Brain pericyte (primary cell): ENCODE data around the gene PRDM11.

Experiments
- DNase-seq: peaks from one replicate; pipeline ENCODE4 v3.0.0-alpha.2; 2012; ENCODE audit warnings: low read depth, low spot score

Gene PRDM11

DNA sequence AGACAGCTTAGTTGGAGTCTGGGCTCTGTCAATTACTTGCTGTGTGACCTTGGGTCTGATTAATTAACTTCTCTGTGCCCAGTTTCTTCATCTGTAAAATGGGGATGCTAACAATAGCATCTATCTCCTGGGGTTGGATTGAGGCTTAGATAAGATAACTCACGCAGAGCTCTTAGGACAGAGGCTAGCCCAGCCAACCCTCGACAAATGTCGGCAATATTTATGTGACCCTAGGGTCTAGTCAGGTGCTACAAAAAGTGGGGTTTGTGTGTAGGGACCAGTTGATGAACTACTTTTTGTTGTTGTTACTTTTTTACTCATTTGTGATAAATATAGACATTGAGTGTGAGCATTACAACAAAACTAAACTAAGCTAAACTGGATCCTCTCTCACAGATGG, 117.3 kb downstream of the PRDM11 start:
- DNase-seq = no peak

GRCh38 chr11:45264839-45265515, 118.5 kb downstream of the PRDM11 start:
- DNase-seq = peak; percentile 51

GRCh38 chr11:45265969-45266675, 119.7 kb downstream of the PRDM11 start:
- no peak for DNase-seq

GRCh38 chr11:45266676-45267020, 120.2 kb downstream of the PRDM11 start:
- DNase-seq = no peak

DNA sequence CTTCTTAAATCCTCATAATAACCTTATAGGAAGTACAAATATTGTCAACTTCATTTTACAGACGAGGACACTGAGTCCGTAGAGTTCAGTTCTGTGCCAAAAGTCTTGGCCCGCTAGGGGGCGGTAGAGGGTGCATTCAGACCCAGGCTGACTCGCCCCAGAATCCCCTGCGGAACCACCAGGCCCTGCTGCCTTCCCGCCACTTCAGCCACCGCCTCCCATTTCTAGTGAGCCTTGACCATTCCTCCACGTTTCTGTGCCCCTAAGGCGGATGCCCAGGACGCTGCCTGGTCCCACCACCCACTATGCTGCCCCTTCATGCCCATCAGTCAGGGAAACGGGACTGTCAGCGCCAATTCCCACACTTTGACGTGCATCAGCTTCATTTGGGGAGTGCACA, 120.6 kb downstream of the PRDM11 start:
- DNase-seq = no peak

- no peak for DNase-seq
These were observed 121.3 kb downstream of the PRDM11 start for GRCh38 chr11:45267652-45268299.

- DNase-seq = no peak
These were observed 123.2 kb downstream of the PRDM11 start for GRCh38 chr11:45269678-45270077.

DNA sequence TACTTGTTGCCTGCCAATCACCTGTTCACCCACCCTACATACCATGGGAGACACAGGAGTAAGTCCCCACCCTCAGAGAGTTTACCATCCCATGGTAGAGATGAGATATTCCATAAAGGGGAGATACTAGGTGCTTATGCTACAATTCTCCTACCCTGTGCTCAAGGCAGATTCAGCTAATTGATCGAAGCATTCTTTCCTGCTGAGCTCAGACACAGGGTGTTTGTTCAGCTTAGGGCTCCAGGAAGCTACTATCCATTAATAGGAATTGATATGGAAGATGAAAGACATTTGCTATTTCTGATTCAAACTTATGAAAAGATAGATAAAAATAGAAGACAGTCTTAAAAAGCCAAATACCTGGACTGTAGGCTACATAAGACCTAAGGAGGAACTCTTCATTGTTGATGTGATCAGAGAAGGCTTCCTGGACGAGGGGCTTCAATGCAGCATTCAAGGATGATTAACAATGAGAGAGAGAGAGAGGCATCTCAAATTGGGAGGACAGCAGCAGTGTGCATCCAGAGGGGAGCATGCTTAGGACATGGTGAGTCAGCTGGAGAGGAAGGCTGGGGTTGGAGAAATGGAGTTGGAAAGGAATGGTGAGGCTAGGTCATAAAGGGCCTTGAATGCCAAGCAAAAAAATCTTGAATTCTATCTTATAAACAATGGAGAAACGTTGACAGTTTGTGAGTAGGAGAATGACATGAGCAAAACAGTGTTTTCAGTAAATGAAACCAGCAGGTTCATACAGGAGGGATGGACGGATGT, 124.7 kb downstream of the PRDM11 start:
- no peak for DNase-seq

DNA sequence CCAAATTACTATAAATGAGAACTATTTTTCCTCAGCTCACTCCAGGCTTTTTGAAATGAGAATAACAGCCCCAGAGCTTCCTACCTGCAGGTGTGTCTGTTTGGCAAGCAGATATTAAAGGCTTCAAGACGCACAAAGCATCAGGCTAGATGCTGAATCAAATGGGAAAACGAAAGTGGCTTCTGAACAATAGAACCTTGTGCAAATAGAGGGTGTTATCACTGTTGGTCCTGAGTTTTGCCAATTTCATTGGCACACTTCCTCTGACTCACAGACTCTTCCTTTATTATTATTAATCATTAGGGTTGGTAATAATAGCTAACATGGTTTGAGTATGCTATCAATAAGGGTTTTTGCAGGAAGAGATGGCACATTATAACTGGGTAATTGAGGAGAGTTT, 126.3 kb downstream of the PRDM11 start:
- no peak for DNase-seq

- no peak for DNase-seq
These were observed 127.1 kb downstream of the PRDM11 start for GRCh38 chr11:45273509-45273908.

DNA sequence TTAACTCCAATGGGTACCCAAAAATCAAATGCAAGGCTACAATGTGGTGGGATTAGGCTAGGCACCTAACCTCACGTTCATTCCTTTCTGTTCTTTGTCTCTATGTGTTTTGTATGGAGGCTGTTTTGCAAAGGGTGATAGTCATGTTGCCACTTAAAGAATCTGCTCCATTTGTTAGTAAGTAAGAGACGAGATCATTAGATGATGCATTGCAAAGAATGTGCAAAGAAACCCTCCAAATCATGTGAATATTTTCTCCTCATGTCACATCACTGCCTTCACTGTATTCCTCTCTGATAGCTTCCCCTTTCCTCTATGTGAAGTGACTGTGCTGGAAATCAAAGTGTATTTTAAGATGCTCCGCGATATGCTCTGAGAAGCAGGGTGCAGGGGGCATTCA, 127.8 kb downstream of the PRDM11 start:
- DNase-seq = no peak

DNA sequence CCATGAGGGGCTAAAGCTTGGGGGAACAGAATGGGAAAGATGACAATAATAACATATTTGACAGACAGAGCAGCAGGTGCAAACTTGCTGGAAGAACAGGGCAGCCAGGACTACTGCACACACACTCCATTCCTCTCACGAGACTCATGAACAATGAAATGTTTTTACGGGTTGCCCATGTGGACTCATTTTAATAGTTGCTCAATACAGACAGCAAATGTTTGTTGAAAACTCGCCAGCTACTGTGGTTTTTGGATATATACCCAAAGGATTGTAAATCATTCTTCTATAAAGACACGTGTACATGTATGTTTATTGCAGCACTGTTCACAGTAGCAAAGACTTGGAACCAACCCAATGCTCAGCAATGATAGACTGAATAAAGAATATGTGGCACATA, 129.4 kb downstream of the PRDM11 start:
- no peak for DNase-seq

DNA sequence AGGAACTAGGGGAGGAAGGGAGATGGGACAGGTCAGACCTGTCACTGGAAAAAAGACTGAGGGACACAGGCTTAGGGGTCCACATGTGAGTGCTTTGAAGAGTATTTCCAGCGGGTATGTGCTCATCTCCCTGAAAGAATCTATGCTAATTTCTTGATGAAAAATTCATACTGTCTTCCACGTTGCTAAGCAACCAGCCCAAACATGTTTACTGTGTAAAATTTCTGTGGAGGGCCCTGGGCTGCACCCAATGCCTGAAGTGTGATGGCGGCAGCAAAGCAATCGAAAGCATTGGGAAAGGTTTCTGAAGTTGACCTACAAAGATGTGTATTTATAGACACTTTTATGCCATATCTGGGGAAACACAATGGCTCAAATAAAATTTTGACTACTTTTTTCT, 132.3 kb downstream of the PRDM11 start:
- no peak for DNase-seq

DNA sequence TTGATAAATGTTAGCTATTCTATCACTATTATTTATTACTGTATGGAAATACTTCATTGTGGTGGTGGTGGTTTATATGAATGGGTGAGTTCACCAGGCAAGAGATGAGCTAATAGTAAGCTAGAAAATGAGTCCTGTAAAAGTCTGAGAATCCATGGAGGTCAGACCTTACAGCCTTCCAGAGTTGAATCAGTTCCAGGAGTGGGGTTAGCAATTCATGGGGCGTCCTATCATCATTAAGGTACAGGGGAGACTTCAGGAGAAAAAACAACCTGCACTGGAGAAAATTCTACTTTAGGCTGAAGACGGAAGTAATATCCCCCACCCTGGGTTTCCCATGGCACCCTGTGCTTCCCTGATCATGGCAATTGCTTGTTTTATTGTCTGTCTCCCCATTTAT, 133.2 kb downstream of the PRDM11 start:
- DNase-seq = no peak

DNA sequence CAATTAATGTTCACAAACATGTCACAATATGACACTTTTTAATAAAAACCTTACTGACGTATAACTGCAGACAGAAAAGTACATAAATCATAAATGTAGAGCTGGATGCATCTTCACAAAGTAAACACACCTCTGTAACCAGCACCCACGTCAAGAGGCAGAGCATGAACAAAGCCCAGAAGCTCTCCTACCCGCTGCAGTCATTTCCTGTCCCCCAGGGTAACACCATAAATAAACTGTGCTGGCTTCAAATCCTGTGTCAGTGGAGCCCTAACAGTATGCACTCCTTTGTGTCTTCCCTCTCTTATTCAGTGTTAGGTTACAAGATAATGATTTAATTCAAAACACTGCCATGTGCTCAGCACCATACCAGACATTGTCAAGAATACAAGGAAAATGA, 134.0 kb downstream of the PRDM11 start:
- no peak for DNase-seq

DNA sequence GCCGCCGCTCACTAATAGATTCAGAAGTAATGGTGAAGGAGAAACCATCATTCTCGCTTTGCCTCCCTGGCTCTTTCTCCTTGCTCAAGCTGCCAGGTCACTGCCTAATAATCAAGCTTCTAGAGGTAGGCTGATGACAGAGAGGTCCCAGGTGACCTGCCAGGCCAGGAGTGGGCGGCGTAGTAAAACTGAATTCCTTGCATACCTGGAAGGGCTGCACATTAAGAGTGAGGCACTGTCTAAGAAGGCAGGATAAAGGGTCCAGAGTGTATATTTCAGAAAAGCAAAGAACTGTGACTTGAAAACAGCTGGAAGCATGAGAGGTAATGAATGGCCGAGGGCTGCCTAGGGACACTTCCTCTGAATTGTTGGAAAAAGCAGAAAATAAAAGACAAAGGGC, 135.6 kb downstream of the PRDM11 start:
- DNase-seq = no peak
